ENCODE results near the gene IL17REL.

Gene IL17REL

GRCh38 chr22:49956418-49956770, 56.2 kb downstream of the IL17REL start:
- no peak for TF ChIP-seq CTCF (IDR thresholded peaks at IDR 0.05; ENCODE audit: low read depth, low read length)
- H3K4me3 ChIP-seq (ENCODE audit: low read depth, low read length) = no peak overlapping the region

GRCh38 chr22:49955581-49956417, 56.8 kb downstream of the IL17REL start:
- TF ChIP-seq CTCF (IDR thresholded peaks at IDR 0.05; ENCODE audit: low read depth, low read length) = no peak

GRCh38 chr22:49954991-49955580, 57.5 kb downstream of the IL17REL start:
- no peak for TF ChIP-seq CTCF (IDR thresholded peaks at IDR 0.05; ENCODE audit: low read depth, low read length)
- H3K4me3 ChIP-seq (ENCODE audit: low read depth, low read length) = no peak overlapping the region

More at GRCh38 chr22:49955581-49956417, 56.8 kb downstream of the IL17REL start:
- H3K4me3 ChIP-seq (ENCODE audit: low read depth, low read length) = no peak overlapping the region

- TF ChIP-seq CTCF (IDR thresholded peaks at IDR 0.05; ENCODE audit: low read depth, low read length) = no peak
- no peak overlapping the region for H3K4me3 ChIP-seq (ENCODE audit: low read depth, low read length)
Measured at GRCh38 chr22:49954354-49954753, 58.2 kb downstream of the IL17REL start.

- H3K4me3 ChIP-seq (ENCODE audit: low read depth, low read length) = no peak overlapping the region
- TF ChIP-seq CTCF (IDR thresholded peaks at IDR 0.05; ENCODE audit: low read depth, low read length) = no peak
Measured at GRCh38 chr22:49953680-49954344, 58.8 kb downstream of the IL17REL start.

GRCh38 chr22:49953027-49953679, 59.4 kb downstream of the IL17REL start:
- no peak for TF ChIP-seq CTCF (IDR thresholded peaks at IDR 0.05; ENCODE audit: low read depth, low read length)
- H3K4me3 ChIP-seq (ENCODE audit: low read depth, low read length) = no peak overlapping the region

Measured in WI38 (cell line).